ENCODE measurements around the gene DUSP21.
"Not testable (repeated sequence)": the region's sequence is repeated elsewhere in the genome, so short reads cannot be mapped to it uniquely, and the experiment has no call there.

DUSP21 gene

GRCh38 chrX:44890247-44890646 is 46.4 kb downstream of the DUSP21 start:
- Mint-ChIP-seq H3K4me3 (peak overlapping the region; percentile 14), H3K9me3 (no peaks in the 10 kb centered on the region)

GRCh38 chrX:44890687-44891086 is 46.9 kb downstream of the DUSP21 start:
- H3K4me1 Mint-ChIP-seq, result peaks cover 12% of the 10 kb centered on the region
- not testable (repeated sequence) for H3K27ac Mint-ChIP-seq

More at GRCh38 chrX:44890247-44890646, 46.4 kb downstream of the DUSP21 start:
- Mint-ChIP-seq H3K36me3 (no peaks in the 10 kb centered on the region), H3K27ac (no peak overlapping the region), H3K27me3 (no peaks in the 10 kb centered on the region), H3K4me1 (peaks cover 13% of the 10 kb centered on the region)
- DNase-seq (ENCODE audit: low spot score in 2 of 2), result no peak
- ATAC-seq (ENCODE audit: low read depth), result no peak

DNA sequence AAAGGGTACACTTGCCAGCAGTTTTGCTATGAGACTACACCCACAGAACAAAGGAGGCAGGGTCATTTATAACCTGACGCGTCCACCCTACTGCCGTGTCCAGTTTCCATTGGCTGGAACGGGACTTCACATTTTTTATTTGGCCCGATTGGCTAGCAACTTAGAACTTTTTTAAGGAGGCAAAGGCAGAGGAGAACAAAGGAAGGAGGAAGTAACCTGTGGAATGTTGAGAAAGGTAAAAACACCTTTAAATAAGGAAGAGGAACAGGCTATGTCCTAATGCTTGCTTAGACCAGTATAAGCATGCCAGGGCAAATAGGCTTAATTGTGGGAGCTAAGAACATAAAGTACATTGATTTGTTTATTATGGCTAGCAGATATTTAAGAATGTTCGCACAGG is 47.8 kb downstream of the DUSP21 start:
- Mint-ChIP-seq H3K36me3 (peaks cover 3% of the 10 kb centered on the region), H3K27me3 (no peaks in the 10 kb centered on the region), H3K27ac (no peak overlapping the region), H3K4me1 (peaks cover 12% of the 10 kb centered on the region), H3K9me3 (peaks cover 2% of the 10 kb centered on the region), H3K4me3 (no peak overlapping the region)
- no peak for ATAC-seq (ENCODE audit: low read depth)
- DNase-seq (ENCODE audit: low spot score in 2 of 2), result no peak

More at GRCh38 chrX:44890687-44891086, 46.9 kb downstream of the DUSP21 start:
- DNase-seq (ENCODE audit: low spot score in 2 of 2); H3K27me3 Mint-ChIP-seq; ATAC-seq (ENCODE audit: low read depth); H3K4me3 Mint-ChIP-seq; H3K36me3 Mint-ChIP-seq; H3K9me3 Mint-ChIP-seq: not testable (repeated sequence)
